Measurements from ENCODE around the gene TRIM44. TPM values are rescaled to one million over a fixed set of nuclear protein-coding genes. Genes with fewer than 3 reads are reported as not detected.

Gene TRIM44
- total RNA-seq, 1 experiment from 2014 or later = 33.4 TPM

DNA sequence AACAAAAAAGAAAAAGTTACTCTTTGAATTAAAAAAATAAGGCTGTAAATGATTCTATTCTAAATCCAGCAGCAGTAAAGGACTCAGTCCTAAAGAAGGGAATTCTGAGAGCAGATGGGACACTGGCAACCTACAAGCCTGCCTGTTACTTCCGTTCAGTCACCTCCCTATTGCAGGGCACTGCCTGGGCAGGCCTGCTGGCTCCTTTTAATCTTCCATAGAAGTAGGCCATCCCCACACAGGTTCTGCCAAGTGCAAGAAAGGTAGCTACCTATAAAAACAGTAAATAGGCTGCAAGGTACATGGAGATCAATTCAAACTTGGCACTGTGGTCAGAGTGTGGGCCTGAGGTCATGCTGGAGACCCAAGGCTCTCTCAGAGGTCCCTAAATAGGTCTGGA lies 136.4 kb downstream of the TRIM44 start:
- no peak overlapping the region for H3K4me3 ChIP-seq (replicated peaks in 1 of 2; ENCODE audit: low read depth in 1 of 2, low read length in 2 of 2)
- no peaks in the 10 kb centered on the region for H4K20me1 ChIP-seq (ENCODE audit: insufficient read depth)
- H3K4me2 ChIP-seq (ENCODE audit: low read length) = no peak overlapping the region
- intact Hi-C loops (cut with micrococcal nuclease) = no loop called here
- H3K27me3 ChIP-seq (ENCODE audit: insufficient read depth, low read length) = no peaks in the 10 kb centered on the region
- no peak overlapping the region for H3K9ac ChIP-seq (ENCODE audit: low read length)
- DNase-seq (ENCODE audit: low read depth, low spot score) (no peak), ATAC-seq (no peak)
- ChIA-PET POLR2A (no interaction called here), CTCF (interaction anchor here (7.2 kb wide), 1 partner anchor 23 kb away, joined by 53 read pairs; no protein-coding TSS in a partner anchor), RAD21 (ENCODE audit: low non-redundant PET in 1 of 2, low total read pairs in 2 of 2, uncharacterized antibody in 2 of 2, unreplicated experiment in 2 of 2) (no interaction called here)
- no peak overlapping the region for H2AFZ ChIP-seq (ENCODE audit: low read depth, low read length, poor library complexity, severe bottlenecking)
- no peaks in the 10 kb centered on the region for H3K36me3 ChIP-seq (ENCODE audit: control insufficient read depth in 1 of 2, insufficient read depth in 2 of 2, low read length in 2 of 2)
- H3K27ac ChIP-seq (ENCODE audit: low read depth, low read length) = no peak overlapping the region
- H3K79me2 ChIP-seq (ENCODE audit: insufficient read depth, low read length) = no peaks in the 10 kb centered on the region
- H3K9me3 ChIP-seq (ENCODE audit: control insufficient read depth in 1 of 2, insufficient read depth in 1 of 2, low read depth in 1 of 2, low read length in 2 of 2) = no peaks in the 10 kb centered on the region
- TF ChIP-seq EGR1 (IDR thresholded peaks at IDR 0.05; ENCODE audit: low read depth) (no peak), EZH2phosphoT487 (IDR thresholded peaks at IDR 0.05; ENCODE audit: borderline replicate concordance) (no peak), CEBPB (IDR thresholded peaks at IDR 0.05; ENCODE audit: low read depth) (no peak), SRF (IDR thresholded peaks at IDR 0.05; ENCODE audit: low read depth) (no peak), SP1 (IDR thresholded peaks at IDR 0.05; ENCODE audit: low read depth) (no peak), REST (IDR thresholded peaks at IDR 0.05; ENCODE audit: low read depth) (no peak), YY1 (IDR thresholded peaks at IDR 0.05; ENCODE audit: extremely low read depth, insufficient replicate concordance, low read depth, low read length) (no peak)
- H3K4me1 ChIP-seq (ENCODE audit: control insufficient read depth in 1 of 2, insufficient read depth in 2 of 2, low read length in 2 of 2) = peaks cover 2 to 45% of the 10 kb centered on the region in 2 experiments; a peak in 2 of 4 replicates
- no peaks in the 10 kb centered on the region for H3K9me2 ChIP-seq (ENCODE audit: insufficient read depth)
- no TSS peak for BruUV-seq (replicated peaks)

Data from HCT116 (cell line).